Karpas-422 (cell line): ENCODE measurements around the gene ARGLU1. TPM values are rescaled to one million over a fixed set of nuclear protein-coding genes. Genes with fewer than 3 reads are reported as not detected.

Experiments
- DNase-seq: peaks from one replicate; pipeline ENCODE4 v3.0.0-alpha.2; 2015
- H2AFZ ChIP-seq: fragments of 200-600 bp; sonication (generic); 2 replicates; pipeline ENCODE4 v1.6.1; 2014; ENCODE audit warnings: antibody characterized with exemption, low read length, mixed read lengths
- H3K27ac ChIP-seq: fragments of 200-600 bp; sonication (generic); 2 replicates; pipeline ENCODE4 v1.5.1; 2014; ENCODE audit warnings: mild to moderate bottlenecking, low read length, moderate library complexity
- H3K27me3 ChIP-seq: fragments of 200-600 bp; sonication (generic); 2 replicates; pipeline ENCODE4 v1.6.1; 2014; ENCODE audit warnings: low read length, mixed read lengths
- H3K36me3 ChIP-seq: fragments of 200-600 bp; sonication (generic); 2 replicates; pipeline ENCODE4 v1.6.1; 2014; ENCODE audit warnings: low read length, mixed read lengths; ENCODE audit not compliant: insufficient read depth
- H3K4me1 ChIP-seq: fragments of 200-600 bp; sonication (generic); 2 replicates; pipeline ENCODE4 v1.6.1; 2014; ENCODE audit warnings: mild to moderate bottlenecking, low read length, mixed read lengths
- H3K4me2 ChIP-seq: fragments of 200-600 bp; sonication (generic); 2 replicates; pipeline ENCODE4 v1.6.1; 2014; ENCODE audit warnings: low read length, low read depth, mild to moderate bottlenecking; ENCODE audit not compliant: poor library complexity, severe bottlenecking
- H3K4me3 ChIP-seq: fragments of 200-600 bp; sonication (generic); 2 replicates; pipeline ENCODE4 v1.5.1; 2014; ENCODE audit warnings: mild to moderate bottlenecking, antibody characterized with exemption, low read length, mixed read lengths
- H3K79me2 ChIP-seq: fragments of 200-600 bp; sonication (generic); 2 replicates; pipeline ENCODE4 v1.6.1; 2014; ENCODE audit warnings: mild to moderate bottlenecking, low read length, mixed read lengths
- H3K9ac ChIP-seq: fragments of 200-600 bp; sonication (generic); 2 replicates; pipeline ENCODE4 v1.6.0; 2014; ENCODE audit warnings: low read length
- H3K9me2 ChIP-seq: fragments of 200-600 bp; sonication (generic), shearing (Covaris generic); replicated peaks from 2 replicates; pipeline ENCODE4 v1.6.0; 2014; ENCODE audit warnings: mild to moderate bottlenecking, low read length, moderate library complexity; ENCODE audit not compliant: insufficient read depth
- H3K9me3 ChIP-seq: fragments of 300-700, 200-600 bp; sonication (generic); 2 replicates; pipeline ENCODE4 v1.6.1; 2014; ENCODE audit warnings: low read length, mixed read lengths
- H4K20me1 ChIP-seq: fragments of 200-600 bp; sonication (generic); 2 replicates; pipeline ENCODE4 v1.6.1; 2014; ENCODE audit warnings: mild to moderate bottlenecking, antibody characterized with exemption, low read length, low read depth; ENCODE audit not compliant: insufficient read depth
- total RNA-seq: library from RNA; depleted of rRNA; stranded (reverse); fragments of >200 nt; shearing (Covaris generic); gene quantifications from 2 replicates; pipeline ENCODE4 v1.2.3, GENCODE V29; 2014; ENCODE audit warnings: low replicate concordance; rRNA removed

Gene ARGLU1, protein sequence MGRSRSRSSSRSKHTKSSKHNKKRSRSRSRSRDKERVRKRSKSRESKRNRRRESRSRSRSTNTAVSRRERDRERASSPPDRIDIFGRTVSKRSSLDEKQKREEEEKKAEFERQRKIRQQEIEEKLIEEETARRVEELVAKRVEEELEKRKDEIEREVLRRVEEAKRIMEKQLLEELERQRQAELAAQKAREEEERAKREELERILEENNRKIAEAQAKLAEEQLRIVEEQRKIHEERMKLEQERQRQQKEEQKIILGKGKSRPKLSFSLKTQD
- total RNA-seq, result 106 and 147 TPM in 2 replicates

DNA sequence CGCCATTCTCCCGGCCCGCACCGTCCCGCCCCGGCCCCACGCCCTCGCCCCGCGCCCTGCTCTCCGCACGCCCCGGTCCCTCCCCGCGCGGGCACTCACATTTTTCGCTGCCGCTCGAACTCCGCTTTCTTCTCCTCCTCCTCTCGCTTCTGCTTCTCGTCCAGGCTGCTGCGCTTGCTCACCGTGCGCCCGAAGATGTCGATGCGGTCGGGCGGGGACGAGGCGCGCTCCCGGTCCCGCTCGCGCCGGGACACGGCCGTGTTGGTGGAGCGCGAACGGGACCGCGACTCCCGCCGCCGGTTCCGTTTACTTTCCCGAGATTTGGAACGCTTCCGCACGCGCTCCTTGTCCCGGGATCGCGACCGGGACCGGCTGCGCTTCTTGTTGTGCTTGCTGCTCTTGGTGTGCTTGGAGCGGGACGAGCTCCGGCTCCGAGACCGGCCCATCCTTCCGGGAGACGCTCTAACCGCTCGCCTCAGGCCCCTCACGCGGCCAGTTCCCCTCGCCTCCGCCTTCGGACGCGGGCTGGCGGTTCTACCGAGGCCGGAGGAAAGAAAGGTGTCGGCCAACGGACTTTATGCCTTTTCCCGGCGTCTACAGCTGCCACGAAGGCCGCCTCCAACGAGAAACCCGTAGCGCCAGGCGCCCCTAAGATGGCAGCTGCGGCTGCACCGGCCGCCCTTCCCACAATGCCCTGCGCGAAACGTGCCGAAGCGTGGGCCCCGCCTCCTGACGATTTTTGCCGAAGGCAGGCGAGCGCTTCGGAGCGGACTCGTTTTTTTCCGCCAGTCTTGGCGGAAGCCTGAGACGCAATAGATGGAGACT is at the start of gene ARGLU1:
Gene ARGLU1 (minus strand): TSS at position 664 of the 825 bp plus-strand sequence. CDS start 218 bp downstream, at position 446.
- H3K36me3 ChIP-seq, result no peaks in the 10 kb centered on the region
- peaks cover 42% of the 10 kb centered on the region for H4K20me1 ChIP-seq
- peak within 1 kb of the TSS; percentile 81 for H3K27ac ChIP-seq

DNA sequence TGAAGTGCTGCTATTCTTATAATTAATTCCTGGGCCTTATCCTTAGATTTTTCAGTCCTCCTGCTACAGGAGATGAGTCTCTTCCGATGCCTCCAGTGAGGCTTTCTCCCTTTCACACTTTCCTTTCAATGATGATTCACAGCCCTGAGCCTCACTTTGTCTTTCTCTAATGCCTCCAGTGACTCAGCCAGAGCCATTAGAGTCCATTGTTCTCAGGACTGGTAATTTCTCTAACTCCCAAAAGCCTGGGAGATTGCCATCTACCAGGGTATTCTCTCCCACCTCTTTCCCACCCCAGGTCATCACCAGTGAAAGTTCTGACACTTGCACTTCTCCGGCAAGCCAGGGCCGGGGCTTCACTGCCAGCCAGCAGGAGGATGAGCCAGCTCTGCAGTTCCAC is 49.6 kb upstream of the ARGLU1 start:
- Histone ChIP-seq H3K36me3 (no peaks in the 10 kb centered on the region), H3K79me2 (no peaks in the 10 kb centered on the region), H3K4me3 (no peak overlapping the region), H2AFZ (no peak overlapping the region), H3K4me1 (no peaks in the 10 kb centered on the region), H3K9me3 (no peaks in the 10 kb centered on the region), H4K20me1 (no peaks in the 10 kb centered on the region), H3K27me3 (no peaks in the 10 kb centered on the region), H3K27ac (no peak overlapping the region), H3K9ac (no peak overlapping the region), H3K9me2 (no peaks in the 10 kb centered on the region), H3K4me2 (no peak overlapping the region)
- no peak for DNase-seq

More for the DNA sequence above, at the start of gene ARGLU1:
- peaks cover 68% of the 10 kb centered on the region for H3K79me2 ChIP-seq
- H3K4me3 ChIP-seq, result peak within 1 kb of the TSS; percentile 85
- H3K4me1 ChIP-seq, result peaks cover 57% of the 10 kb centered on the region
- peak within 1 kb of the TSS; percentile 68 for H2AFZ ChIP-seq
- peak within 1 kb of the TSS; percentile 92 for H3K9ac ChIP-seq
- peak within 1 kb of the TSS; percentile 75 for H3K4me2 ChIP-seq
- no peaks in the 10 kb centered on the region for H3K9me3 ChIP-seq
- no peaks in the 10 kb centered on the region for H3K27me3 ChIP-seq
- H3K9me2 ChIP-seq, result no peaks in the 10 kb centered on the region
- peak; percentile 98 for DNase-seq

DNA sequence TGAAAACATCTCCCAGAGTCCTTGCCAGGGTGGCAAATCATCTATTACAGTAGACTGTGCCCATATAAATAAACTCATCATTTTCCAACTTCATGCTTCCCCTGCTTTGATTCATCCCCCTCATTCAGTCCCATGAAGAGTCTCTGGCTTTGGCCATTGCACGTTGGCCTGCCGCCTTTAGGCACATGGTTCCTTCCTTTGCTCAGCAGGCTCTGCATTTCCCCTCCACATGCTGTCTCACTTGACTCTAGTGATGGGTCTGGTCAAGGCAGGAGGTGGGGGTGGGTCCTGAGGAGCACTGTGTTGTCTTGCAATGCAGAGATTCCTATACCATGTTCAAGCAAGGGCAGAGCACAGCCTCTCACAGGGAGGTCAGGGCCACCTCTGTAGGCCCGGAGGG is 48.8 kb upstream of the ARGLU1 start:
- Histone ChIP-seq H3K79me2 (no peaks in the 10 kb centered on the region), H3K4me1 (no peaks in the 10 kb centered on the region), H4K20me1 (no peaks in the 10 kb centered on the region), H3K9me2 (no peaks in the 10 kb centered on the region), H3K36me3 (no peaks in the 10 kb centered on the region), H3K4me3 (no peak overlapping the region), H3K27me3 (no peaks in the 10 kb centered on the region), H3K9me3 (no peaks in the 10 kb centered on the region), H3K9ac (no peak overlapping the region), H2AFZ (no peak overlapping the region), H3K27ac (no peak overlapping the region), H3K4me2 (no peak overlapping the region)
- DNase-seq, result no peak

DNA sequence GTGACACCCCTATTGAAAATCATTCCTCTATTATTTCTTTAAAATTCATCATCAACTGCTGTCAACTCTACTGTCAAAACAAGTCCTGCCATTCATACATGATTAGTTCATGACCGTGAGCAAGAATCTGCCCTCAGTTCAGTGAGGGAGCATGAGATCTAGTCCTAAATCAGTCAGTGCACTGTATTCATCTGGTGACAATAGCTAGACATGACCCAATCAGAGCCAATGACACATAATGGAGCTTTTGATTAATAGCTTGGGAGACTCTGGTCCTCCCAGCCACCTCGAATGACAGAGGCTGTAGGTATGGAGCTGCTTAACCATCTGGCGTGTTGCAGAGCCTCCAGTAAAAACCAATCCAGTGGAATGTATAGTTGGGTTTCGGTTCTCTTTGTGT is 46.9 kb upstream of the ARGLU1 start:
- no peak overlapping the region for H3K9ac ChIP-seq
- H2AFZ ChIP-seq, result no peak overlapping the region
- H3K36me3 ChIP-seq, result no peaks in the 10 kb centered on the region
- H3K4me2 ChIP-seq, result no peak overlapping the region
- H3K9me3 ChIP-seq, result no peaks in the 10 kb centered on the region
- no peaks in the 10 kb centered on the region for H3K9me2 ChIP-seq
- H3K79me2 ChIP-seq, result no peaks in the 10 kb centered on the region
- H3K27ac ChIP-seq, result no peak overlapping the region
- H3K27me3 ChIP-seq, result no peaks in the 10 kb centered on the region
- H3K4me1 ChIP-seq, result no peaks in the 10 kb centered on the region
- H3K4me3 ChIP-seq, result no peak overlapping the region
- H4K20me1 ChIP-seq, result no peaks in the 10 kb centered on the region
- DNase-seq, result no peak

DNA sequence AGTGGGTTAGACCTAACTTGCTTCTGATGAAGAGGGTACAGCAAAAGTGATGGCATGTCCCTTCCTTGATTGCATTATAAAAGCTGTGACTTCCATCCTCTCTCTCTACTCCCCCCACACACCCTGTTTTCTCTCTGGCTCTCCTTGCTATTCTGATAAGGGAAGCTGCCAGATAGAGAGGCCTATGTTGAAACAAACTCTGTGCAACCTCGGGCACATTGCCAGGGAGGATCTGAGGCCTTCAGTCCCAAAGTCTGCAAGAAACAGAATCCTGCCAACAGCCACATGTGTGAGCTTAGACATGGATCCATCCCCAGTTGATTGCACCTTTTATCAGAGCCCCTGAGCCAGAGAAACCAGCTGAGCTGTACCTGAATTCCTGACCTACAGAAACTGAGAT is 44.8 kb upstream of the ARGLU1 start:
- Histone ChIP-seq H3K9me2 (0 out of 2 replicates have a peak, but pooled peaks cover 2% of the 10 kb centered on the region), H3K9me3 (no peaks in the 10 kb centered on the region), H3K9ac (no peak overlapping the region), H3K4me1 (no peaks in the 10 kb centered on the region), H3K4me3 (no peak overlapping the region), H3K27me3 (no peaks in the 10 kb centered on the region), H3K79me2 (no peaks in the 10 kb centered on the region), H3K27ac (no peak overlapping the region), H4K20me1 (no peaks in the 10 kb centered on the region), H3K36me3 (no peaks in the 10 kb centered on the region), H3K4me2 (no peak overlapping the region), H2AFZ (no peak overlapping the region)
- no peak for DNase-seq

DNA sequence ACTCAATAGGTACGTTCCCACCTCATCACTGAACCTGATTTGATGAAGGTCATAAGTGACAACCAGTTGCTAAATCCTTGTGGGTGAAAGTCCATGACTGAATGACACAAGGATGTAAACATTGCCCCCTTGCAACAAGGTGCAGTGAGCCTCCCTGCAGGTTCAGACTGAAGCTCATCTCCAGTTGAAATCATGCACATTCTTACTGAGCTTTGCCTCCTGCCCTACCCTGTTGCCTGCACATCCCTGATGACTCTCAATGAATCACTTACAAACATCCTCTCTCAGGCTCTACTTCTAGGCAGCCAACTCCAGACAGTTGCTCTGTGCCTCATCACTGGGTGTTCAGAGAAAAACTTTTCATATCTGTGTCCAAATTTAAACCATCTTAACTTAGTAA is 42.5 kb upstream of the ARGLU1 start:
- Histone ChIP-seq H3K4me3 (no peak overlapping the region), H3K79me2 (no peaks in the 10 kb centered on the region), H3K4me2 (no peak overlapping the region), H3K9me3 (no peaks in the 10 kb centered on the region), H3K36me3 (no peaks in the 10 kb centered on the region), H3K27ac (no peak overlapping the region), H3K27me3 (no peaks in the 10 kb centered on the region), H2AFZ (no peak overlapping the region), H3K9me2 (0 out of 2 replicates have a peak, but pooled peaks cover 3% of the 10 kb centered on the region), H3K9ac (no peak overlapping the region), H4K20me1 (no peaks in the 10 kb centered on the region), H3K4me1 (no peaks in the 10 kb centered on the region)
- DNase-seq, result no peak

DNA sequence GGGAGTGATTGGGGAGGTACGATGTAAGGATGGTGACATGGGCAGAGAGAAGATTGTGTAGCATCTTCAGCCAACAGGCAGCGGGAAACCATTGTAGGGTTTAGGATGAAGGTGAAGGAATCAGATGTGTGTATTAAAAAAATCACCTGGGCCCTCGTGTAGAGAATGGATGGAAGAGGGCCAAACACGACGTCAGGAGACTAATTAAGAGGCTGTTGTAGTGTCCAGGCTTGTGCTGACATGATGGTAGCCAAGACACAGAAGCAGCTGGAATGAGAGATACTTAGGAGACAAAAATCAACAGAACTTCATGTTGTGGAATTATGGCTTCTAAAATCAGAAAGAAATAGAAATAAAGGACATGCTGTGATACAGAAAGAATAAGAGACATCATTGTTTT is 41.2 kb upstream of the ARGLU1 start:
- H3K9me3 ChIP-seq, result no peaks in the 10 kb centered on the region
- H3K27me3 ChIP-seq, result no peaks in the 10 kb centered on the region
- no peak for DNase-seq
- H3K36me3 ChIP-seq, result no peaks in the 10 kb centered on the region
- no peaks in the 10 kb centered on the region for H4K20me1 ChIP-seq
- H3K9ac ChIP-seq, result no peak overlapping the region
- H3K4me1 ChIP-seq, result no peaks in the 10 kb centered on the region
- H3K79me2 ChIP-seq, result no peaks in the 10 kb centered on the region
- H2AFZ ChIP-seq, result no peak overlapping the region
- H3K27ac ChIP-seq, result no peak overlapping the region
- no peak overlapping the region for H3K4me2 ChIP-seq
- 0 out of 2 replicates have a peak, but pooled peaks cover 3% of the 10 kb centered on the region for H3K9me2 ChIP-seq
- H3K4me3 ChIP-seq, result no peak overlapping the region

DNA sequence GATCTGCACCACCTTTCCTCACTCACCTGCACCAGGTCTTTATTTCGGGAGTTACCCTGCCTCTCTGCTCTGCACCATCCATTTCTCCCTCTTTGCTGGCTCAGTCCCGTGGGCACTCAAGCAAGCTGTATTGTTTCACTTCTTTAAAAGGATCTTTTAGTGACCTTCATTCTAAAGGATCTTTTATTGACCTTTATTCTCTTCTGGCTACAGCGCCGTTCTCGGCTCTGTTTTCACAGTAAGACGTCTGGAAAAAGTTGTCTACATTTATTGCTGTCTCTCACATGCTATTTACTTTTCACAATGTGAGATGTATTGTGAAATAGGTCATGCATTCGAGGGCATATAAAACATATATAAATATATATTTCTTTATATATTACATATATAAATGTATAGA is 35.6 kb upstream of the ARGLU1 start:
- H3K4me2 ChIP-seq, result no peak overlapping the region
- H3K9me3 ChIP-seq, result no peaks in the 10 kb centered on the region
- H3K36me3 ChIP-seq, result no peaks in the 10 kb centered on the region
- H3K79me2 ChIP-seq, result no peaks in the 10 kb centered on the region
- no peak for DNase-seq
- no peaks in the 10 kb centered on the region for H4K20me1 ChIP-seq
- no peak overlapping the region for H2AFZ ChIP-seq
- no peak overlapping the region for H3K4me3 ChIP-seq
- 0 out of 2 replicates have a peak, but pooled peaks cover 3% of the 10 kb centered on the region for H3K9me2 ChIP-seq
- no peaks in the 10 kb centered on the region for H3K27me3 ChIP-seq
- no peak overlapping the region for H3K27ac ChIP-seq
- H3K9ac ChIP-seq, result no peak overlapping the region
- H3K4me1 ChIP-seq, result no peaks in the 10 kb centered on the region
